Transverse colon (tissue), 4 donors: ENCODE measurements around the gene TXNL4B. TPM values are rescaled to one million over a fixed set of nuclear protein-coding genes. Genes with fewer than 3 reads are reported as not detected.

Experiments used
- DNase-seq: peaks from one replicate; pipeline ENCODE4 v3.0.0-alpha.2; 2019
- H3K27ac ChIP-seq, 4 donors: fragments of 200-600 bp; sonication (generic); 2 replicates each; pipeline ENCODE4 v1.5.1; 2016 to 2018; ENCODE audit warnings: inconsistent platforms in 4 of 4
- H3K27me3 ChIP-seq: fragments of 200-600 bp; sonication (generic); 2 replicates; pipeline ENCODE4 v1.5.1; 2017; ENCODE audit warnings: inconsistent platforms
- H3K36me3 ChIP-seq, 4 donors: fragments of 200-600 bp; sonication (generic); 2 replicates each; pipeline ENCODE4 v1.5.1; 2017 to 2019; ENCODE audit warnings: inconsistent platforms in 4 of 4
- H3K4me1 ChIP-seq, 4 donors: fragments of 200-600 bp; sonication (generic); 2 replicates each; pipeline ENCODE4 v1.5.1; 2017 to 2020; ENCODE audit warnings: inconsistent platforms in 4 of 4
- H3K4me3 ChIP-seq, 4 donors: fragments of 200-600 bp; sonication (generic); 1 replicate in 1 of 4; 2 replicates in 3 of 4; pipeline versions ENCODE4 v1.5.1 to v1.6.1; 2017 to 2019; ENCODE audit warnings: inconsistent platforms in 4 of 4
- H3K9me3 ChIP-seq, 2 donors: fragments of 200-600 bp; sonication (generic); 2 replicates each; pipeline ENCODE4 v1.5.1; 2017 to 2019; ENCODE audit warnings: inconsistent platforms in 2 of 2
- CTCF ChIP-seq, 5 experiments: fragments of 200-600 bp in 3 of 5; fragments of 450-650 bp in 2 of 5; sonication (generic) in 3 of 5; IDR thresholded peaks; 1 replicate in 2 of 5; 2 replicates in 3 of 5; pipeline ENCODE4 v1.5.1; 2016 to 2017; ENCODE audit warnings: antibody characterized with exemption in 5 of 5, inconsistent platforms in 3 of 5, mild to moderate bottlenecking in 2 of 5, moderate library complexity in 1 of 5
- EP300 ChIP-seq: sonication (generic); formaldehyde crosslinking; IDR thresholded peaks from one replicate; pipeline ENCODE4 v1.6.1; 2017; ENCODE audit warnings: antibody characterized with exemption, low read depth
- POLR2A ChIP-seq: fragments of 450-650 bp; IDR thresholded peaks from one replicate; pipeline ENCODE4 v1.6.1; 2016; ENCODE audit warnings: antibody characterized with exemption, mild to moderate bottlenecking, moderate library complexity
- POLR2AphosphoS5 ChIP-seq, 3 donors: sonication (generic); formaldehyde crosslinking; IDR thresholded peaks; one replicate each; pipeline ENCODE4 v1.6.1; 2016; ENCODE audit warnings: antibody characterized with exemption in 3 of 3
- WGBS, 2 donors: methylation state at CpG; one replicate each; pipeline ENCODE4 v1.1.5; 2018; ENCODE audit warnings: low coverage in 1 of 2; 5-methylcytosine and 5-hydroxymethylcytosine counted together
- in situ Hi-C, 4 donors: fragments of 200-750 bp; cut with MboI; loops; one replicate each; pipeline versions ENCODE4 v1.15.0 to v1.15.1; 2017; ENCODE audit warnings: low sequenced_read_pairs in 3 of 4, low pct_ligation_motif_present in 1 of 4, low pct_unique_long_range_greater_than_20kb in 1 of 4
- intact Hi-C: fragments of 100-400 bp; cut with DNase I; formaldehyde crosslinking; loops from one replicate; pipeline ENCODE4 v1.15.1; 2023; ENCODE audit warnings: low total_unique reads
- total RNA-seq, 4 donors: library from RNA; depleted of rRNA; stranded (reverse); fragments of >200 nt; gene quantifications; one replicate each; pipeline ENCODE4 v1.1.0, GENCODE V29; 2016

The TXNL4B gene
- total RNA-seq, 4 donors from 2014 or later, result 9.8 to 23.9 (median 12.8) TPM

GRCh38 chr16:72122916-72123315, 29.5 kb upstream of the TXNL4B start:
- in situ Hi-C loops (loop anchor here in 2 of 4 donors (10.0 to 25.0 kb wide), 2 partner anchors 339 to 342 kb away; no protein-coding TSS in a partner anchor), intact Hi-C loops (no loop called here)
- no peaks in the 10 kb centered on the region for H3K36me3 ChIP-seq
- no peaks in the 10 kb centered on the region for H3K9me3 ChIP-seq
- no peaks in the 10 kb centered on the region for H3K27me3 ChIP-seq
- peaks cover 0 to 11% (median 5%) of the 10 kb centered on the region in 4 donors for H3K4me1 ChIP-seq
- TF ChIP-seq POLR2AphosphoS5 (IDR thresholded peaks at IDR 0.05), result no peak
- TF ChIP-seq EP300, result no peak
- TF ChIP-seq CTCF (IDR thresholded peaks at IDR 0.05), result no peak
- TF ChIP-seq POLR2A, result no peak
- DNase-seq, result no peak
- 95% methylated on average over 11 of the region's 11 CpGs; no CpG with 5 or more reads in 1 of the 2 donors for WGBS, 2 donors
- no peak overlapping the region for H3K4me3 ChIP-seq
- H3K27ac ChIP-seq, result no peak overlapping the region

GRCh38 chr16:72122308-72122707, 28.9 kb upstream of the TXNL4B start:
- DNase-seq, result no peak
- intact Hi-C loops, result no loop called here
- Histone ChIP-seq H3K27ac (no peak overlapping the region), H3K36me3 (no peaks in the 10 kb centered on the region), H3K9me3 (no peaks in the 10 kb centered on the region), H3K4me3 (no peak overlapping the region), H3K4me1 (peaks cover 0 to 11% (median 5%) of the 10 kb centered on the region in 4 donors), H3K27me3 (no peaks in the 10 kb centered on the region)
- in situ Hi-C loops, result loop anchor here in 2 of 4 donors (10.0 to 25.0 kb wide), 2 partner anchors 340 to 342 kb away; no protein-coding TSS in a partner anchor
- no peak for TF ChIP-seq EP300
- no peak for TF ChIP-seq POLR2AphosphoS5 (IDR thresholded peaks at IDR 0.05)
- TF ChIP-seq CTCF (IDR thresholded peaks at IDR 0.05), result no peak
- WGBS, 2 donors, result 97 to 100% methylated on average over 2 of the region's 2 CpGs

GRCh38 chr16:72120026-72120425, 26.6 kb upstream of the TXNL4B start:
- H3K27me3 ChIP-seq, result no peaks in the 10 kb centered on the region
- H3K36me3 ChIP-seq, result no peaks in the 10 kb centered on the region
- no peak overlapping the region for H3K4me3 ChIP-seq
- in situ Hi-C loops, result loop anchor here in 2 of 4 donors (10.0 to 25.0 kb wide), 2 partner anchors 342 to 345 kb away; no protein-coding TSS in a partner anchor
- no peak for TF ChIP-seq CTCF (IDR thresholded peaks at IDR 0.05)
- no peak for TF ChIP-seq POLR2A
- TF ChIP-seq EP300, result no peak
- TF ChIP-seq POLR2AphosphoS5 (IDR thresholded peaks at IDR 0.05), result no peak
- intact Hi-C loops, result no loop called here
- H3K9me3 ChIP-seq, result no peaks in the 10 kb centered on the region
- H3K27ac ChIP-seq, result no peak overlapping the region
- peaks cover 0 to 4% (median under 1%) of the 10 kb centered on the region in 4 donors for H3K4me1 ChIP-seq
- no peak for DNase-seq
- WGBS, 2 donors, result 96 to 100% methylated on average over 2 to 5 of the region's 5 CpGs

GRCh38 chr16:72113616-72113945, 20.2 kb upstream of the TXNL4B start:
- intact Hi-C loops, result no loop called here
- in situ Hi-C loops, result loop anchor here in 1 of 4 donors (25.0 kb wide), 1 partner anchor 349 kb away; no protein-coding TSS in a partner anchor

More at GRCh38 chr16:72113616-72113945, 20.2 kb upstream of the TXNL4B start:
- Histone ChIP-seq H3K4me1 (no peaks in the 10 kb centered on the region), H3K36me3 (peaks cover 0 to 38% (median 17%) of the 10 kb centered on the region in 4 donors), H3K9me3 (no peaks in the 10 kb centered on the region), H3K27me3 (no peaks in the 10 kb centered on the region), H3K27ac (no peak overlapping the region), H3K4me3 (no peak overlapping the region)
- TF ChIP-seq EP300, result no peak
- TF ChIP-seq POLR2AphosphoS5 (IDR thresholded peaks at IDR 0.05), result no peak
- TF ChIP-seq CTCF (IDR thresholded peaks at IDR 0.05), result no peak
- TF ChIP-seq POLR2A, result no peak
- DNase-seq, result no peak
